GM23338 (cell line): ENCODE results near the gene TENM4. TPM values are rescaled to one million over a fixed set of nuclear protein-coding genes. Genes with fewer than 3 reads are reported as not detected.

Source experiments
- ATAC-seq: fragments of 200-7000 bp; cut with Tn5 transposase; 3 replicates; pipeline ENCODE4 v1.9.1; 2020
- DNase-seq: peaks from one replicate; pipeline ENCODE4 v3.0.0-alpha.2; 2015; ENCODE audit warnings: low spot score
- H2AFZ ChIP-seq: fragments of 200-600 bp; sonication (generic); 2 replicates; pipeline ENCODE4 v1.8.0; 2016; ENCODE audit warnings: antibody characterized with exemption, mild to moderate bottlenecking, moderate library complexity
- H3F3A ChIP-seq: fragments of 200-600 bp; sonication (generic); replicated peaks from 2 replicates; pipeline ENCODE4 v1.8.0; 2017; ENCODE audit warnings: antibody characterized with exemption, mixed run types, low read depth
- H3K27ac ChIP-seq: fragments of 200-600 bp; sonication (generic); 2 replicates; pipeline ENCODE4 v1.6.1; 2016; ENCODE audit warnings: low read depth
- H3K27me3 ChIP-seq: fragments of 200-600 bp; sonication (generic); 2 replicates; pipeline ENCODE4 v1.8.0; 2016; ENCODE audit warnings: mild to moderate bottlenecking, mixed run types, moderate library complexity; ENCODE audit not compliant: insufficient read depth
- H3K36me3 ChIP-seq: fragments of 200-600 bp; sonication (generic); 2 replicates; pipeline ENCODE4 v1.8.0; 2016; ENCODE audit warnings: mild to moderate bottlenecking; ENCODE audit not compliant: insufficient read depth
- H3K4me1 ChIP-seq: fragments of 200-600 bp; sonication (generic); 2 replicates; pipeline ENCODE4 v1.8.0; 2016; ENCODE audit warnings: mild to moderate bottlenecking, moderate library complexity; ENCODE audit not compliant: insufficient read depth
- H3K4me2 ChIP-seq: fragments of 200-600 bp; sonication (generic); 2 replicates; pipeline ENCODE4 v1.7.1; 2017; ENCODE audit warnings: mixed run types
- H3K4me3 ChIP-seq: fragments of 200-600 bp; sonication (generic); 2 replicates; pipeline ENCODE4 v1.6.1; 2016; ENCODE audit warnings: mixed run types
- H3K79me2 ChIP-seq: fragments of 200-600 bp; sonication (generic); replicated peaks from 2 replicates; pipeline ENCODE4 v1.8.0; 2017; ENCODE audit warnings: mild to moderate bottlenecking; ENCODE audit not compliant: insufficient read depth
- H3K9me2 ChIP-seq: fragments of 200-600 bp; sonication (generic); 2 replicates; pipeline ENCODE4 v1.8.0; 2017; ENCODE audit not compliant: insufficient read depth
- H4K20me1 ChIP-seq: fragments of 200-600 bp; sonication (generic); replicated peaks from 2 replicates; pipeline ENCODE4 v1.8.0; 2017; ENCODE audit warnings: mild to moderate bottlenecking; ENCODE audit not compliant: insufficient read depth
- H3K27ac Mint-ChIP-seq: 2 replicates; pipeline ENCODE4 v1.8.0; 2020; ENCODE audit warnings: inconsistent platforms, mild to moderate bottlenecking, moderate library complexity, mixed read lengths
- H3K27me3 Mint-ChIP-seq: 3 replicates; pipeline ENCODE4 v1.8.0; 2022; ENCODE audit warnings: low read depth, mild to moderate bottlenecking, moderate library complexity, mixed read lengths, inconsistent platforms; ENCODE audit not compliant: insufficient read depth, poor library complexity
- H3K36me3 Mint-ChIP-seq: 3 replicates; pipeline ENCODE4 v1.8.0; 2021; ENCODE audit warnings: low read depth, mild to moderate bottlenecking, inconsistent platforms, moderate library complexity, mixed read lengths
- H3K4me1 Mint-ChIP-seq: 3 replicates; pipeline ENCODE4 v1.8.0; 2020; ENCODE audit warnings: mild to moderate bottlenecking, inconsistent platforms, mixed read lengths
- H3K4me3 Mint-ChIP-seq: 3 replicates; pipeline ENCODE4 v1.8.0; 2021; ENCODE audit warnings: moderate library complexity, mild to moderate bottlenecking, inconsistent platforms, mixed read lengths
- H3K9me3 Mint-ChIP-seq: 3 replicates; pipeline ENCODE4 v1.8.0; 2020; ENCODE audit warnings: moderate library complexity, mild to moderate bottlenecking, inconsistent platforms, mixed read lengths
- CTCF ChIP-seq, 2 experiments: fragments of 200-600 bp in 1 of 2; sonication (generic) in 1 of 2; conservative IDR thresholded peaks; 2 replicates each; pipeline versions ENCODE4 v1.5.1 to v1.6.1; 2016 to 2017; ENCODE audit warnings: antibody characterized with exemption in 2 of 2, low read depth in 2 of 2, mild to moderate bottlenecking in 2 of 2, moderate library complexity in 1 of 2
- EZH2 ChIP-seq: fragments of 200-600 bp; sonication (generic); IDR thresholded peaks from one replicate; pipeline ENCODE4 v1.8.0; 2017; ENCODE audit warnings: antibody characterized with exemption, mild to moderate bottlenecking, low read depth; ENCODE audit not compliant: unreplicated experiment
- EZH2phosphoT487 ChIP-seq: fragments of 200-600 bp; sonication (generic); IDR thresholded peaks from one replicate; pipeline ENCODE4 v1.8.1; 2018; ENCODE audit warnings: antibody characterized with exemption; ENCODE audit not compliant: unreplicated experiment
- REST ChIP-seq: IDR thresholded peaks from one replicate; pipeline ENCODE4 v1.6.1; 2018; ENCODE audit warnings: antibody characterized with exemption; ENCODE audit not compliant: unreplicated experiment
- ZNF462 ChIP-seq: fragments of 250-450 bp; sonication (Bioruptor Pico); IDR thresholded peaks from 2 replicates; pipeline ENCODE4 v1.5.0; 2020; ENCODE audit warnings: mild to moderate bottlenecking, moderate library complexity
- polyA plus RNA-seq: library from polyadenylated mRNA; unstranded; fragments of >200 nt; fragmentation: Nextera tagmentation; extraction: Ambion mirVana; gene quantifications from 2 replicates; pipeline ENCODE4 v1.2.1, GENCODE V29; 2016
- total RNA-seq: library from RNA; depleted of rRNA; stranded (reverse); fragments of >200 nt; shearing (Covaris generic); gene quantifications from 2 replicates; pipeline ENCODE4 v1.2.3, GENCODE V29; 2014

Gene TENM4
- total and polyA plus RNA-seq, 2 experiments from 2014 or later = 7.3 TPM

- ATAC-seq = no peak
- no peak for TF ChIP-seq EZH2
- no peak for TF ChIP-seq REST
- no peak for TF ChIP-seq EZH2phosphoT487
- Histone ChIP-seq H3K4me1 (peaks cover 18% of the 10 kb centered on the region), H3K27ac (no peak overlapping the region), H3F3A (no peaks in the 10 kb centered on the region), H3K79me2 (no peaks in the 10 kb centered on the region), H4K20me1 (no peaks in the 10 kb centered on the region), H3K36me3 (no peaks in the 10 kb centered on the region), H3K4me3 (no peak overlapping the region), H3K27me3 (no peaks in the 10 kb centered on the region), H3K9me2 (peaks cover 13% of the 10 kb centered on the region), H3K4me2 (no peak overlapping the region), H2AFZ (no peak overlapping the region)
- no peaks in the 10 kb centered on the region; the same call in 2 of the 3 replicates for H3K36me3 Mint-ChIP-seq
- peaks cover 5% of the 10 kb centered on the region for H3K27me3 Mint-ChIP-seq
- H3K4me1 Mint-ChIP-seq = peaks cover 19% of the 10 kb centered on the region
- no peak overlapping the region for H3K4me3 Mint-ChIP-seq
- no peaks in the 10 kb centered on the region for H3K9me3 Mint-ChIP-seq
- DNase-seq = no peak
- H3K27ac Mint-ChIP-seq = no peak overlapping the region
Observed at GRCh38 chr11:78780889-78781288, 659.9 kb downstream of the TENM4 start.

GRCh38 chr11:78773492-78773891, 667.3 kb downstream of the TENM4 start:
- H3K9me2 ChIP-seq = no peaks in the 10 kb centered on the region
- no peak overlapping the region for H3K27ac ChIP-seq
- Mint-ChIP-seq H3K36me3 (no peaks in the 10 kb centered on the region), H3K9me3 (no peaks in the 10 kb centered on the region), H3K4me1 (no peaks in the 10 kb centered on the region), H3K27ac (no peak overlapping the region), H3K4me3 (no peak overlapping the region), H3K27me3 (peaks cover 7% of the 10 kb centered on the region)
- H3K4me3 ChIP-seq = no peak overlapping the region
- H3K36me3 ChIP-seq = no peaks in the 10 kb centered on the region
- H3F3A ChIP-seq = no peaks in the 10 kb centered on the region
- no peaks in the 10 kb centered on the region for H3K79me2 ChIP-seq
- H3K4me2 ChIP-seq = no peak overlapping the region
- H3K4me1 ChIP-seq = no peaks in the 10 kb centered on the region
- no peaks in the 10 kb centered on the region for H3K27me3 ChIP-seq
- H4K20me1 ChIP-seq = no peaks in the 10 kb centered on the region
- DNase-seq (no peak), ATAC-seq (no peak)
- no peak overlapping the region for H2AFZ ChIP-seq
- no peak for TF ChIP-seq ZNF462 (CRISPR knock-in tag)
- TF ChIP-seq EZH2phosphoT487 = no peak
- TF ChIP-seq REST = no peak
- TF ChIP-seq CTCF (conservative IDR thresholded peaks at IDR 0.05; ENCODE audit: low read depth in 2 of 2) = no peak
